ENCODE measurements around the gene DOCK10.

Gene DOCK10

GRCh38 chr2:224780823-224781222 is 261.4 kb downstream of the DOCK10 start:
- no peak for TF ChIP-seq ESRRG (CRISPR knock-in tag; IDR thresholded peaks at IDR 0.05)
- no peak for TF ChIP-seq RARB (CRISPR knock-in tag; IDR thresholded peaks at IDR 0.05)
- no peak for TF ChIP-seq PPARA (CRISPR knock-in tag; IDR thresholded peaks at IDR 0.05; ENCODE audit: borderline replicate concordance)
- no peak for TF ChIP-seq TOX (CRISPR knock-in tag; IDR thresholded peaks at IDR 0.05; ENCODE audit: borderline replicate concordance)
- TF ChIP-seq CSDC2 (CRISPR knock-in tag; IDR thresholded peaks at IDR 0.05), result no peak
- no peak for ATAC-seq

- no peak for ATAC-seq
- TF ChIP-seq, protein P1, sequence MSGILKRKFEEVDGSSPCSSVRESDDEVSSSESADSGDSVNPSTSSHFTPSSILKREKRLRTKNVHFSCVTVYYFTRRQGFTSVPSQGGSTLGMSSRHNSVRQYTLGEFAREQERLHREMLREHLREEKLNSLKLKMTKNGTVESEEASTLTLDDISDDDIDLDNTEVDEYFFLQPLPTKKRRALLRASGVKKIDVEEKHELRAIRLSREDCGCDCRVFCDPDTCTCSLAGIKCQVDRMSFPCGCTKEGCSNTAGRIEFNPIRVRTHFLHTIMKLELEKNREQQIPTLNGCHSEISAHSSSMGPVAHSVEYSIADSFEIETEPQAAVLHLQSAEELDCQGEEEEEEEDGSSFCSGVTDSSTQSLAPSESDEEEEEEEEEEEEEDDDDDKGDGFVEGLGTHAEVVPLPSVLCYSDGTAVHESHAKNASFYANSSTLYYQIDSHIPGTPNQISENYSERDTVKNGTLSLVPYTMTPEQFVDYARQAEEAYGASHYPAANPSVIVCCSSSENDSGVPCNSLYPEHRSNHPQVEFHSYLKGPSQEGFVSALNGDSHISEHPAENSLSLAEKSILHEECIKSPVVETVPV (CRISPR knock-in tag; IDR thresholded peaks at IDR 0.05), result no peak
- no peak for TF ChIP-seq TCF4 (CRISPR knock-in tag; IDR thresholded peaks at IDR 0.05; ENCODE audit: borderline replicate concordance)
- TF ChIP-seq, protein P2, sequence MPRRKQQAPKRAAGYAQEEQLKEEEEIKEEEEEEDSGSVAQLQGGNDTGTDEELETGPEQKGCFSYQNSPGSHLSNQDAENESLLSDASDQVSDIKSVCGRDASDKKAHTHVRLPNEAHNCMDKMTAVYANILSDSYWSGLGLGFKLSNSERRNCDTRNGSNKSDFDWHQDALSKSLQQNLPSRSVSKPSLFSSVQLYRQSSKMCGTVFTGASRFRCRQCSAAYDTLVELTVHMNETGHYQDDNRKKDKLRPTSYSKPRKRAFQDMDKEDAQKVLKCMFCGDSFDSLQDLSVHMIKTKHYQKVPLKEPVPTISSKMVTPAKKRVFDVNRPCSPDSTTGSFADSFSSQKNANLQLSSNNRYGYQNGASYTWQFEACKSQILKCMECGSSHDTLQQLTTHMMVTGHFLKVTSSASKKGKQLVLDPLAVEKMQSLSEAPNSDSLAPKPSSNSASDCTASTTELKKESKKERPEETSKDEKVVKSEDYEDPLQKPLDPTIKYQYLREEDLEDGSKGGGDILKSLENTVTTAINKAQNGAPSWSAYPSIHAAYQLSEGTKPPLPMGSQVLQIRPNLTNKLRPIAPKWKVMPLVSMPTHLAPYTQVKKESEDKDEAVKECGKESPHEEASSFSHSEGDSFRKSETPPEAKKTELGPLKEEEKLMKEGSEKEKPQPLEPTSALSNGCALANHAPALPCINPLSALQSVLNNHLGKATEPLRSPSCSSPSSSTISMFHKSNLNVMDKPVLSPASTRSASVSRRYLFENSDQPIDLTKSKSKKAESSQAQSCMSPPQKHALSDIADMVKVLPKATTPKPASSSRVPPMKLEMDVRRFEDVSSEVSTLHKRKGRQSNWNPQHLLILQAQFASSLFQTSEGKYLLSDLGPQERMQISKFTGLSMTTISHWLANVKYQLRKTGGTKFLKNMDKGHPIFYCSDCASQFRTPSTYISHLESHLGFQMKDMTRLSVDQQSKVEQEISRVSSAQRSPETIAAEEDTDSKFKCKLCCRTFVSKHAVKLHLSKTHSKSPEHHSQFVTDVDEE (CRISPR knock-in tag; IDR thresholded peaks at IDR 0.05), result no peak
- no peak for TF ChIP-seq RARB (CRISPR knock-in tag; IDR thresholded peaks at IDR 0.05)
- no peak for TF ChIP-seq ZNF70 (CRISPR knock-in tag; IDR thresholded peaks at IDR 0.05)
- no peak for TF ChIP-seq ZC3H10 (CRISPR knock-in tag; IDR thresholded peaks at IDR 0.05)
- no peak for TF ChIP-seq SNAI2 (CRISPR knock-in tag; IDR thresholded peaks at IDR 0.05)
- no peak for TF ChIP-seq ZFP3 (CRISPR knock-in tag; IDR thresholded peaks at IDR 0.05)
- TF ChIP-seq, protein P3, sequence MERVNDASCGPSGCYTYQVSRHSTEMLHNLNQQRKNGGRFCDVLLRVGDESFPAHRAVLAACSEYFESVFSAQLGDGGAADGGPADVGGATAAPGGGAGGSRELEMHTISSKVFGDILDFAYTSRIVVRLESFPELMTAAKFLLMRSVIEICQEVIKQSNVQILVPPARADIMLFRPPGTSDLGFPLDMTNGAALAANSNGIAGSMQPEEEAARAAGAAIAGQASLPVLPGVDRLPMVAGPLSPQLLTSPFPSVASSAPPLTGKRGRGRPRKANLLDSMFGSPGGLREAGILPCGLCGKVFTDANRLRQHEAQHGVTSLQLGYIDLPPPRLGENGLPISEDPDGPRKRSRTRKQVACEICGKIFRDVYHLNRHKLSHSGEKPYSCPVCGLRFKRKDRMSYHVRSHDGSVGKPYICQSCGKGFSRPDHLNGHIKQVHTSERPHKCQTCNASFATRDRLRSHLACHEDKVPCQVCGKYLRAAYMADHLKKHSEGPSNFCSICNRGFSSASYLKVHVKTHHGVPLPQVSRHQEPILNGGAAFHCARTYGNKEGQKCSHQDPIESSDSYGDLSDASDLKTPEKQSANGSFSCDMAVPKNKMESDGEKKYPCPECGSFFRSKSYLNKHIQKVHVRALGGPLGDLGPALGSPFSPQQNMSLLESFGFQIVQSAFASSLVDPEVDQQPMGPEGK (CRISPR knock-in tag; IDR thresholded peaks at IDR 0.05; ENCODE audit: borderline replicate concordance), result no peak
- TF ChIP-seq BACH2 (CRISPR knock-in tag; IDR thresholded peaks at IDR 0.05; ENCODE audit: borderline replicate concordance), result no peak
- no peak for TF ChIP-seq TOX (CRISPR knock-in tag; IDR thresholded peaks at IDR 0.05; ENCODE audit: borderline replicate concordance)
- no peak for TF ChIP-seq ISL1 (CRISPR knock-in tag; IDR thresholded peaks at IDR 0.05)
- no peak for TF ChIP-seq GLIS3 (CRISPR knock-in tag; IDR thresholded peaks at IDR 0.05)
- TF ChIP-seq CSDC2 (CRISPR knock-in tag; IDR thresholded peaks at IDR 0.05), result no peak
- no peak for TF ChIP-seq ZNF8 (CRISPR knock-in tag; IDR thresholded peaks at IDR 0.05)
- TF ChIP-seq POU6F1 (CRISPR knock-in tag; IDR thresholded peaks at IDR 0.05; ENCODE audit: borderline replicate concordance, low read depth), result no peak
- TF ChIP-seq, protein P4, sequence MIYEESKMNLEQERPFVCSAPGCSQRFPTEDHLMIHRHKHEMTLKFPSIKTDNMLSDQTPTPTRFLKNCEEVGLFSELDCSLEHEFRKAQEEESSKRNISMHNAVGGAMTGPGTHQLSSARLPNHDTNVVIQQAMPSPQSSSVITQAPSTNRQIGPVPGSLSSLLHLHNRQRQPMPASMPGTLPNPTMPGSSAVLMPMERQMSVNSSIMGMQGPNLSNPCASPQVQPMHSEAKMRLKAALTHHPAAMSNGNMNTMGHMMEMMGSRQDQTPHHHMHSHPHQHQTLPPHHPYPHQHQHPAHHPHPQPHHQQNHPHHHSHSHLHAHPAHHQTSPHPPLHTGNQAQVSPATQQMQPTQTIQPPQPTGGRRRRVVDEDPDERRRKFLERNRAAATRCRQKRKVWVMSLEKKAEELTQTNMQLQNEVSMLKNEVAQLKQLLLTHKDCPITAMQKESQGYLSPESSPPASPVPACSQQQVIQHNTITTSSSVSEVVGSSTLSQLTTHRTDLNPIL (CRISPR knock-in tag; IDR thresholded peaks at IDR 0.05; ENCODE audit: low read depth), result no peak
- TF ChIP-seq ESRRG (CRISPR knock-in tag; IDR thresholded peaks at IDR 0.05), result no peak
- TF ChIP-seq ARNTL (CRISPR knock-in tag; IDR thresholded peaks at IDR 0.05; ENCODE audit: borderline replicate concordance, low read depth), result no peak
These were observed 262.2 kb downstream of the DOCK10 start for GRCh38 chr2:224780106-224780505.

GRCh38 chr2:224778474-224778877 is 263.8 kb downstream of the DOCK10 start:
- ATAC-seq, result peak; percentile 87
- TF ChIP-seq ISL1 (CRISPR knock-in tag; IDR thresholded peaks at IDR 0.05) (no peak), ZNF8 (CRISPR knock-in tag; IDR thresholded peaks at IDR 0.05) (no peak), POU6F1 (CRISPR knock-in tag; IDR thresholded peaks at IDR 0.05; ENCODE audit: borderline replicate concordance, low read depth) (no peak), ZNF70 (CRISPR knock-in tag; IDR thresholded peaks at IDR 0.05) (no peak), GLIS3 (CRISPR knock-in tag; IDR thresholded peaks at IDR 0.05) (no peak), ZNF565 (CRISPR knock-in tag; conservative IDR thresholded peaks at IDR 0.05; ENCODE audit: low read depth) (no peak), RARB (CRISPR knock-in tag; IDR thresholded peaks at IDR 0.05) (no peak)
- TF ChIP-seq, protein P2 (CRISPR knock-in tag; IDR thresholded peaks at IDR 0.05), result no peak
